Measurements from ENCODE around the gene NFILZ.

- no peak for TF ChIP-seq CTCF (IDR thresholded peaks at IDR 0.05)
- no peak for TF ChIP-seq EZH2 (IDR thresholded peaks at IDR 0.05)
- TF ChIP-seq EZH2phosphoT487 (IDR thresholded peaks at IDR 0.05), result no peak
Observed at GRCh38 chr19:8616861-8617260, 13.6 kb upstream of the NFILZ start.

Data from neural progenitor cell (in vitro differentiated cells).